H9 (cell line): ENCODE measurements around the gene PLA2G4E. TPM values are rescaled to one million over a fixed set of nuclear protein-coding genes. Genes with fewer than 3 reads are reported as not detected.
A peak's percentile ranks its signal among the peaks of the same experiment; 100 is the strongest.

ENCODE experiments used
- DNase-seq: peaks from one replicate; pipeline ENCODE4 v3.0.0-alpha.2; 2017
- H2AFZ ChIP-seq: one replicate; pipeline ENCODE4 v1.6.1; 2013; ENCODE audit warnings: mild to moderate bottlenecking, low read length, control low read depth, moderate library complexity
- H2AK5ac ChIP-seq: 2 replicates; pipeline ENCODE4 v1.6.1; 2013; ENCODE audit warnings: low read length, control low read depth, mixed read lengths; ENCODE audit not compliant: insufficient read length
- H2BK120ac ChIP-seq: one replicate; pipeline ENCODE4 v1.6.1; 2013; ENCODE audit warnings: low read depth, mild to moderate bottlenecking, low read length, control low read depth, inconsistent platforms; ENCODE audit not compliant: poor library complexity, severe bottlenecking
- H2BK12ac ChIP-seq: 2 replicates; pipeline ENCODE4 v1.6.1; 2013; ENCODE audit warnings: low read length, control low read depth, mixed read lengths, low read depth; ENCODE audit not compliant: insufficient read length
- H2BK15ac ChIP-seq: 2 replicates; pipeline ENCODE4 v1.6.1; 2013; ENCODE audit warnings: low read depth, low read length, control low read depth
- H2BK20ac ChIP-seq: one replicate; pipeline ENCODE4 v1.6.1; 2013; ENCODE audit warnings: low read depth, mild to moderate bottlenecking, low read length, control low read depth, inconsistent platforms; ENCODE audit not compliant: poor library complexity, severe bottlenecking
- H2BK5ac ChIP-seq: 2 replicates; pipeline ENCODE4 v1.6.1; 2013; ENCODE audit warnings: low read length, control low read depth, mixed read lengths; ENCODE audit not compliant: insufficient read length
- H3K14ac ChIP-seq: 2 replicates; pipeline ENCODE4 v1.6.1; 2013; ENCODE audit warnings: low read length, control low read depth; ENCODE audit not compliant: insufficient read depth
- H3K18ac ChIP-seq: 2 replicates; pipeline ENCODE4 v1.6.1; 2013; ENCODE audit warnings: low read depth, mild to moderate bottlenecking, mixed read lengths, low read length, control low read depth; ENCODE audit not compliant: insufficient read length
- H3K23ac ChIP-seq: 2 replicates; pipeline ENCODE4 v1.6.1; 2013; ENCODE audit warnings: low read length, control low read depth, mixed read lengths, low read depth; ENCODE audit not compliant: insufficient read length
- H3K23me2 ChIP-seq: 2 replicates; pipeline ENCODE4 v1.6.1; 2013; ENCODE audit warnings: low read depth, mild to moderate bottlenecking, mixed read lengths, low read length, control low read depth; ENCODE audit not compliant: insufficient read length, poor library complexity, severe bottlenecking
- H3K27ac ChIP-seq: 2 replicates; pipeline ENCODE4 v1.5.1; 2013; ENCODE audit warnings: low read length, control low read depth, mixed read lengths, low read depth; ENCODE audit not compliant: insufficient read length
- H3K27me3 ChIP-seq: 2 replicates; pipeline ENCODE4 v1.6.1; 2013; ENCODE audit warnings: low read length, control low read depth, inconsistent platforms; ENCODE audit not compliant: insufficient read depth
- H3K4ac ChIP-seq: 2 replicates; pipeline ENCODE4 v1.6.1; 2013; ENCODE audit warnings: low read depth, mild to moderate bottlenecking, control low read depth, inconsistent platforms, low read length, moderate library complexity
- H3K4me1 ChIP-seq: 2 replicates; pipeline ENCODE4 v1.6.1; 2013; ENCODE audit warnings: low read length, control low read depth, inconsistent platforms; ENCODE audit not compliant: insufficient read depth
- H3K4me2 ChIP-seq: 2 replicates; pipeline ENCODE4 v1.6.1; 2013; ENCODE audit warnings: low read length, control low read depth, mixed read lengths; ENCODE audit not compliant: insufficient read length, insufficient read depth
- H3K56ac ChIP-seq: 2 replicates; pipeline ENCODE4 v1.6.1; 2013; ENCODE audit warnings: low read depth, mild to moderate bottlenecking, mixed read lengths, low read length, control low read depth; ENCODE audit not compliant: insufficient read length
- H3K79me1 ChIP-seq: 2 replicates; pipeline ENCODE4 v1.6.1; 2013; ENCODE audit warnings: low read depth, mild to moderate bottlenecking, moderate library complexity, low read length, control low read depth, inconsistent platforms; ENCODE audit not compliant: insufficient read depth, poor library complexity, severe bottlenecking
- H3K79me2 ChIP-seq: 2 replicates; pipeline ENCODE4 v1.6.1; 2013; ENCODE audit warnings: low read length, control low read depth, inconsistent platforms; ENCODE audit not compliant: insufficient read depth
- H3K9ac ChIP-seq: 2 replicates; pipeline ENCODE4 v1.6.1; 2013; ENCODE audit warnings: low read length, control low read depth, mixed read lengths; ENCODE audit not compliant: insufficient read length; ENCODE audit errors: extremely low read depth
- H3K9me3 ChIP-seq: one replicate; pipeline ENCODE4 v1.6.1; 2013; ENCODE audit warnings: low read depth, low read length, inconsistent platforms; ENCODE audit not compliant: control insufficient read depth
- H3T11ph ChIP-seq: one replicate; pipeline ENCODE4 v1.6.1; 2013; ENCODE audit warnings: mild to moderate bottlenecking, low read length, control low read depth, inconsistent platforms
- H4K20me1 ChIP-seq: one replicate; pipeline ENCODE4 v1.6.1; 2013; ENCODE audit not compliant: control insufficient read depth, insufficient read length, insufficient read depth
- H4K5ac ChIP-seq: 2 replicates; pipeline ENCODE4 v1.6.1; 2013; ENCODE audit warnings: low read depth, mild to moderate bottlenecking, mixed read lengths, low read length, control low read depth; ENCODE audit not compliant: insufficient read length
- H4K8ac ChIP-seq: replicated peaks from 2 replicates; pipeline ENCODE4 v1.6.1; 2013; ENCODE audit warnings: low read length, control low read depth, mixed read lengths, low read depth; ENCODE audit not compliant: insufficient read length
- H4K91ac ChIP-seq: 2 replicates; pipeline ENCODE4 v1.6.1; 2013; ENCODE audit warnings: low read depth, mild to moderate bottlenecking, moderate library complexity, mixed read lengths, low read length, control low read depth; ENCODE audit not compliant: insufficient read length
- H3K27ac Mint-ChIP-seq, 3 experiments: 2 replicates in 2 of 3; 3 replicates in 1 of 3; pipeline ENCODE4 v1.8.0; 2020 to 2021; ENCODE audit warnings: mixed read lengths in 3 of 3, mild to moderate bottlenecking in 1 of 3, moderate library complexity in 1 of 3
- H3K27me3 Mint-ChIP-seq: 2 replicates; pipeline ENCODE4 v1.8.0; 2021; ENCODE audit warnings: low read depth, mild to moderate bottlenecking, moderate library complexity, mixed read lengths
- H3K36me3 Mint-ChIP-seq, 3 experiments: 2 replicates in 2 of 3; 3 replicates in 1 of 3; pipeline ENCODE4 v1.8.0; 2020 to 2021; ENCODE audit warnings: low read depth in 3 of 3, mixed read lengths in 3 of 3; ENCODE audit not compliant: insufficient read depth in 1 of 3
- H3K4me1 Mint-ChIP-seq, 2 experiments: 2 replicates each; pipeline ENCODE4 v1.8.0; 2020; ENCODE audit warnings: mixed read lengths in 2 of 2
- H3K4me3 Mint-ChIP-seq, 2 experiments: 2 replicates in 1 of 2; 3 replicates in 1 of 2; pipeline ENCODE4 v1.8.0; 2020 to 2021; ENCODE audit warnings: mild to moderate bottlenecking in 2 of 2, mixed read lengths in 2 of 2, moderate library complexity in 1 of 2
- H3K9me3 Mint-ChIP-seq, 2 experiments: 2 replicates in 1 of 2; 3 replicates in 1 of 2; pipeline ENCODE4 v1.8.0; 2020; ENCODE audit warnings: mild to moderate bottlenecking in 2 of 2, mixed read lengths in 2 of 2, moderate library complexity in 1 of 2
- CTCF ChIP-seq: fragments of 200-600 bp; sonication (generic); conservative IDR thresholded peaks from 3 replicates; pipeline ENCODE4 v1.8.0; 2021; ENCODE audit warnings: antibody characterized with exemption, mild to moderate bottlenecking
- WGBS: extraction: QIAGEN DNeasy Blood & Tissue Kit; methylation state at CpG from one replicate; pipeline ENCODE4 v1.1.7; 2013; ENCODE audit warnings: missing lambda C conversion rate, low lambda C conversion rate, mixed read lengths; ENCODE audit not compliant: insufficient read length; ENCODE audit errors: extremely low coverage; 5-methylcytosine and 5-hydroxymethylcytosine counted together
- total RNA-seq: library from RNA; stranded (reverse); gene quantifications from 2 replicates; pipeline ENCODE4 v1.2.1, GENCODE V29; 2021

PLA2G4E gene
- total RNA-seq, 1 experiment from 2014 or later: not detected

- Histone ChIP-seq H3K27me3 (no peaks in the 10 kb centered on the region), H3K23ac (no peak overlapping the region), H4K5ac (no peak overlapping the region), H3K79me1 (no peaks in the 10 kb centered on the region), H2BK20ac (no peak overlapping the region), H4K20me1 (no peaks in the 10 kb centered on the region), H4K91ac (no peak overlapping the region), H2BK120ac (no peak overlapping the region), H3K4me2 (no peak overlapping the region), H3K4ac (no peak overlapping the region), H2AK5ac (no peak overlapping the region), H3K9ac (no peak overlapping the region), H2BK15ac (no peak overlapping the region), H3K14ac (no peak overlapping the region; the same call in 1 of the 2 replicates), H3K4me1 (no peaks in the 10 kb centered on the region), H3K18ac (no peak overlapping the region), H2AFZ (no peak overlapping the region), H4K8ac (no peak overlapping the region), H3T11ph (no peak overlapping the region), H3K27ac (no peak overlapping the region), H3K56ac (no peak overlapping the region), H2BK12ac (no peak overlapping the region), H2BK5ac (no peak overlapping the region), H3K23me2 (no peaks in the 10 kb centered on the region), H3K79me2 (no peaks in the 10 kb centered on the region), H3K9me3 (no peaks in the 10 kb centered on the region)
- Mint-ChIP-seq H3K27me3 (no peaks in the 10 kb centered on the region), H3K4me3 (no peak overlapping the region; a peak in 1 of 5 replicates), H3K36me3 (peaks cover 7 to 31% (median 28%) of the 10 kb centered on the region in 3 experiments; a peak in 6 of 7 replicates), H3K4me1 (peaks cover 5 to 21% of the 10 kb centered on the region in 2 experiments), H3K27ac (peak overlapping the region; percentile 79 to 93 (median 81); a peak in 5 of 7 replicates), H3K9me3 (no peaks in the 10 kb centered on the region)
- WGBS: no CpG with 5 or more reads among the region's 22 CpGs
- no peak for TF ChIP-seq CTCF
- peak; percentile 48 for DNase-seq
These were observed 79.0 kb downstream of the PLA2G4E start for GRCh38 chr15:41941644-41942415.
